HepG2 (cell line): ENCODE measurements around the gene KRABD2.

ENCODE experiments used
- ATAC-seq: fragments of 200-7000 bp; cut with Tn5 transposase; 3 replicates; pipeline ENCODE4 v1.9.1; 2020; ENCODE audit warnings: mild to moderate bottlenecking, moderate library complexity
- BruUV-seq: library from RNA; stranded (reverse); fragments of 400-500 nt; replicated peaks from 2 replicates; lab custom pipeline; 2021; lab: Mats Ljungman, UMichigan
- CTCF ChIA-PET: fragments of 300-600 bp; formaldehyde crosslinking; extraction: SDS; loops from one replicate; lab custom pipeline; 2021; ENCODE audit warnings: low total read pairs, inconsistent platforms, low intra/inter-chr PET ratio; lab: Yijun Ruan, JAX
- POLR2A ChIA-PET: fragments of 350-600 bp; sonication (Branson Sonifier 250); formaldehyde crosslinking; loops from one replicate; lab custom pipeline; 2020; ENCODE audit warnings: antibody characterized with exemption, inconsistent platforms; lab: Yijun Ruan, JAX
- DNase-seq: peaks from one replicate; pipeline ENCODE4 v3.0.0-alpha.2; 2015; ENCODE audit warnings: low spot score
- FAIRE-seq: peaks from 3 replicates; lab custom pipeline; 2011; peaks lifted over from hg19 to GRCh38; lab: Jason Lieb, UNC
- H2AFZ ChIP-seq: one replicate; pipeline ENCODE4 v1.6.1; 2011; ENCODE audit warnings: low read length, inconsistent platforms
- H3K27ac ChIP-seq: fragments of 300-600 bp; 3 replicates; pipeline ENCODE4 v1.8.0; 2011; ENCODE audit warnings: mixed run types, mild to moderate bottlenecking, mixed read lengths, low read length, inconsistent platforms; ENCODE audit not compliant: insufficient read depth; ENCODE audit errors: extremely low read length
- H3K27me3 ChIP-seq, 2 experiments: fragments of 200-600 bp in 1 of 2; 2 replicates in 1 of 2; 3 replicates in 1 of 2; pipeline versions ENCODE4 v1.6.0 to v1.8.0; 2011; ENCODE audit warnings: low read length in 2 of 2, mild to moderate bottlenecking in 2 of 2, moderate library complexity in 2 of 2, inconsistent platforms in 1 of 2; ENCODE audit not compliant: insufficient read depth in 2 of 2, control insufficient read depth in 1 of 2
- H3K36me3 ChIP-seq, 2 experiments: fragments of 200-600 bp in 1 of 2; replicated peaks in 1 of 2; 2 replicates in 1 of 2; 3 replicates in 1 of 2; pipeline versions ENCODE4 v1.5.1 to v1.8.0; 2011; ENCODE audit warnings: low read length in 2 of 2, inconsistent platforms in 1 of 2; ENCODE audit not compliant: insufficient read depth in 2 of 2, control insufficient read depth in 1 of 2
- H3K4me1 ChIP-seq: 2 replicates; pipeline ENCODE4 v1.5.1; 2012; ENCODE audit warnings: low read length, inconsistent platforms; ENCODE audit not compliant: insufficient read depth
- H3K4me2 ChIP-seq: 2 replicates; pipeline ENCODE4 v1.6.0; 2011; ENCODE audit warnings: low read depth, low read length, inconsistent platforms
- H3K4me3 ChIP-seq, 3 experiments: fragments of 200-600 bp in 1 of 3; sonication (generic), shearing (Covaris generic) in 1 of 3; replicated peaks in 1 of 3; 2 replicates each; pipeline ENCODE4 v1.5.1; 2011 to 2016; ENCODE audit warnings: low read length in 3 of 3, inconsistent platforms in 2 of 3, low read depth in 2 of 3, mild to moderate bottlenecking in 2 of 3, control low read depth in 1 of 3, mixed read lengths in 1 of 3; ENCODE audit not compliant: insufficient read depth in 1 of 3
- H3K79me2 ChIP-seq: one replicate; pipeline ENCODE4 v1.6.1; 2011; ENCODE audit warnings: low read length, inconsistent platforms; ENCODE audit not compliant: insufficient read depth
- H3K9ac ChIP-seq: 2 replicates; pipeline ENCODE4 v1.6.0; 2011; ENCODE audit warnings: mild to moderate bottlenecking, low read depth, low read length, inconsistent platforms; ENCODE audit not compliant: insufficient read depth
- H3K9me3 ChIP-seq: 2 replicates; pipeline ENCODE4 v1.5.1; 2012; ENCODE audit warnings: mild to moderate bottlenecking, low read length
- H4K20me1 ChIP-seq: 2 replicates; pipeline ENCODE4 v1.6.0; 2011; ENCODE audit warnings: inconsistent platforms, mild to moderate bottlenecking, low read length, moderate library complexity; ENCODE audit not compliant: insufficient read depth
- RAD51 ChIP-seq: fragments of 450-650 bp; IDR thresholded peaks from 2 replicates; pipeline ENCODE4 v1.6.1; 2016; ENCODE audit warnings: borderline replicate concordance
- SIN3B ChIP-seq: fragments of 150-350 bp; IDR thresholded peaks from 2 replicates; pipeline ENCODE4 v1.6.1; 2014; ENCODE audit warnings: low read length
- U2AF2 ChIP-seq: fragments of 200-400 bp; formaldehyde crosslinking; IDR thresholded peaks from 2 replicates; pipeline ENCODE4 v1.6.1; 2017; ENCODE audit warnings: low read depth, mild to moderate bottlenecking, low read length
- UBTF ChIP-seq: sonication (generic); formaldehyde crosslinking; IDR thresholded peaks from 2 replicates; pipeline ENCODE4 v1.4.0; 2020; ENCODE audit warnings: mild to moderate bottlenecking, missing genetic modification reagents
- ZNF12 ChIP-seq: sonication (generic); formaldehyde crosslinking; IDR thresholded peaks from 2 replicates; pipeline ENCODE4 v1.5.0; 2020; ENCODE audit warnings: missing genetic modification reagents
- ZNF230 ChIP-seq: sonication (generic); formaldehyde crosslinking; IDR thresholded peaks from 2 replicates; pipeline ENCODE4 v1.4.0; 2020; ENCODE audit warnings: mild to moderate bottlenecking, missing genetic modification reagents
- ZNF501 ChIP-seq: sonication (generic); formaldehyde crosslinking; IDR thresholded peaks from 2 replicates; pipeline ENCODE4 v1.5.1; 2020; ENCODE audit warnings: mild to moderate bottlenecking, moderate library complexity, missing genetic modification reagents
- ZNF609 ChIP-seq: sonication (generic); formaldehyde crosslinking; IDR thresholded peaks from 2 replicates; pipeline ENCODE4 v1.4.0; 2020; ENCODE audit warnings: mild to moderate bottlenecking, missing genetic modification reagents, borderline replicate concordance
- WGBS: methylation state at CpG from one replicate; pipeline ENCODE4 v1.1.6; 2017; ENCODE audit warnings: low lambda C conversion rate; 5-methylcytosine and 5-hydroxymethylcytosine counted together
- in situ Hi-C: cut with HindIII; loops from 2 replicates; pipeline ENCODE4 v1.10.0; 2017; ENCODE audit warnings: low pct_unique_long_range_greater_than_20kb; ENCODE audit not compliant: extremely low pct_ligation_motif_present
- intact Hi-C: fragments of 100-400 bp; cut with micrococcal nuclease; formaldehyde crosslinking; loops from one replicate; pipeline ENCODE4 v1.10.0; 2022; ENCODE audit not compliant: unreplicated experiment
- TF ChIP-seq, protein P1 (sequence below): sonication (generic); formaldehyde crosslinking; IDR thresholded peaks from 2 replicates; pipeline ENCODE4 v1.5.0; 2020; ENCODE audit warnings: mild to moderate bottlenecking, missing genetic modification reagents
- TF ChIP-seq, protein P2 (sequence below): sonication (generic); formaldehyde crosslinking; IDR thresholded peaks from 2 replicates; pipeline ENCODE4 v1.8.0; 2022; ENCODE audit warnings: mild to moderate bottlenecking, missing genetic modification reagents, moderate library complexity

The KRABD2 gene

DNA sequence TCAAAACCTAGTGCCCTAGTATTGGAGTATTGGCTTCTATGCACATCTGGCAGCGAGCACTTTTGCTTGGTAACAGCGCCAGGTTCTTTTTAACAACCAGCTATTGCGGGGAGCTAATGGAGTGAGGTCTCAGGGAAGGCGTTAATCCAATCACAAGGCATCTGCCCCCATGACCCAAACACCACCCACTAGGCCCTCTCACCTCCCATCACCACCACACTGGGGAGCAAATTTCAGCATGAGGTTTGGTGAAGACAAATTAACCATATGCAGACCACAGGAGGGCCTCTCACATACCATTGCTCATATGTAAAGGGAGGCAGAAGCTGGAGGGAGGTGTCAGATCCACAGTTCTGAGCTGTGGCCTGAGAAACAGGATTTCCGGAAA is 37.8 kb downstream of the KRABD2 start:
- Histone ChIP-seq H3K4me3 (no peak overlapping the region), H3K36me3 (no peaks in the 10 kb centered on the region), H3K4me1 (no peaks in the 10 kb centered on the region), H2AFZ (no peak overlapping the region), H3K27me3 (peaks cover 2 to 14% of the 10 kb centered on the region in 2 experiments; a peak in 3 of 5 replicates), H3K9ac (no peak overlapping the region), H3K79me2 (no peaks in the 10 kb centered on the region), H3K4me2 (no peak overlapping the region), H4K20me1 (no peaks in the 10 kb centered on the region), H3K27ac (no peak overlapping the region), H3K9me3 (no peaks in the 10 kb centered on the region)
- DNase-seq (no peak), FAIRE-seq (no peak), ATAC-seq (no peak)
- no TSS peak for BruUV-seq
- TF ChIP-seq, protein P1, sequence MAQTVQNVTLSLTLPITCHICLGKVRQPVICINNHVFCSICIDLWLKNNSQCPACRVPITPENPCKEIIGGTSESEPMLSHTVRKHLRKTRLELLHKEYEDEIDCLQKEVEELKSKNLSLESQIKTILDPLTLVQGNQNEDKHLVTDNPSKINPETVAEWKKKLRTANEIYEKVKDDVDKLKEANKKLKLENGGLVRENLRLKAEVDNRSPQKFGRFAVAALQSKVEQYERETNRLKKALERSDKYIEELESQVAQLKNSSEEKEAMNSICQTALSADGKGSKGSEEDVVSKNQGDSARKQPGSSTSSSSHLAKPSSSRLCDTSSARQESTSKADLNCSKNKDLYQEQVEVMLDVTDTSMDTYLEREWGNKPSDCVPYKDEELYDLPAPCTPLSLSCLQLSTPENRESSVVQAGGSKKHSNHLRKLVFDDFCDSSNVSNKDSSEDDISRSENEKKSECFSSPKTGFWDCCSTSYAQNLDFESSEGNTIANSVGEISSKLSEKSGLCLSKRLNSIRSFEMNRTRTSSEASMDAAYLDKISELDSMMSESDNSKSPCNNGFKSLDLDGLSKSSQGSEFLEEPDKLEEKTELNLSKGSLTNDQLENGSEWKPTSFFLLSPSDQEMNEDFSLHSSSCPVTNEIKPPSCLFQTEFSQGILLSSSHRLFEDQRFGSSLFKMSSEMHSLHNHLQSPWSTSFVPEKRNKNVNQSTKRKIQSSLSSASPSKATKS (CRISPR knock-in tag): no peak
- no peak for TF ChIP-seq U2AF2
- TF ChIP-seq SIN3B: no peak
- TF ChIP-seq ZNF12: no peak
- no peak for TF ChIP-seq ZNF230
- TF ChIP-seq ZNF609 (CRISPR knock-in tag): no peak
- no peak for TF ChIP-seq RAD51
- no peak for TF ChIP-seq ZNF501 (CRISPR knock-in tag)
- TF ChIP-seq UBTF (CRISPR knock-in tag): no peak
- TF ChIP-seq, protein P2, sequence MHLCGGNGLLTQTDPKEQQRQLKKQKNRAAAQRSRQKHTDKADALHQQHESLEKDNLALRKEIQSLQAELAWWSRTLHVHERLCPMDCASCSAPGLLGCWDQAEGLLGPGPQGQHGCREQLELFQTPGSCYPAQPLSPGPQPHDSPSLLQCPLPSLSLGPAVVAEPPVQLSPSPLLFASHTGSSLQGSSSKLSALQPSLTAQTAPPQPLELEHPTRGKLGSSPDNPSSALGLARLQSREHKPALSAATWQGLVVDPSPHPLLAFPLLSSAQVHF (CRISPR knock-in tag): no peak
- 47% methylated on average over 5 of the region's 5 CpGs for WGBS
- intact Hi-C loops (no loop called here), in situ Hi-C loops (no loop called here)
- POLR2A ChIA-PET: no interaction called here
- CTCF ChIA-PET: no interaction called here
